Fibroblast of the aortic adventitia (primary cell): Measurements from ENCODE around the gene FICD. TPM values are rescaled to one million over a fixed set of nuclear protein-coding genes. Genes with fewer than 3 reads are reported as not detected.
"Not testable (repeated sequence)": the region's sequence is repeated elsewhere in the genome, so short reads cannot be mapped to it uniquely, and the experiment has no call there.

Experiments
- DNase-seq: peaks from one replicate; pipeline ENCODE4 v3.0.0-alpha.2; 2010; ENCODE audit warnings: low read depth
- H3K4me3 ChIP-seq: 2 replicates; pipeline ENCODE4 v1.5.1; 2011; ENCODE audit warnings: low read depth, mild to moderate bottlenecking, control low read depth, low read length, moderate library complexity
- CTCF ChIP-seq: IDR thresholded peaks from 2 replicates; pipeline ENCODE4 v1.5.1; 2011; ENCODE audit warnings: mild to moderate bottlenecking, low read length, control low read depth, inconsistent platforms; ENCODE audit not compliant: insufficient read depth
- total RNA-seq: library from RNA; depleted of rRNA; stranded (reverse); fragments of >200 nt; gene quantifications from 2 replicates; pipeline ENCODE4 v1.2.3, GENCODE V29; 2012; ENCODE audit warnings: low replicate concordance

Gene FICD
- total RNA-seq, 1 donor = 11.6 TPM

DNA sequence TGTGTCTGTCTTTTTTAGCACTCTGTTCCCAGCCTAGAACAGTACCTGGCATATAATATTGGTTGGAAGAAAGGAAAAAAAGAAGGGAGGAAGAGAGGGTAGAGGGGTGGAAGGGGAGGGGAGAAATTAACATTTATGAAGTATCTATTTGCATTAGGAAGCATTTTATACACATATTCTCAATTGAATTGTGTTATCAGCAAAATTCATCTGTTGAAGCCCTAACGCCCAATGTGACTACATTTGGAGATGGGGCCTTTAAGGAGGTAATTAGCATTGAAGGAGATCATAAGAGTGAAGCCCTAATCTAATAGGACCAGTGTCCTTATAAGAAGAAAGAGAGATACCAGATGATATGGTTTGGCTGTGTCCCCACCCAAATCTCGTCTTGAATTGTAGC, 30.2 kb upstream of the FICD start:
- TF ChIP-seq CTCF = no peak
- no peak for DNase-seq
- no peak overlapping the region for H3K4me3 ChIP-seq

- H3K4me3 ChIP-seq = not testable (repeated sequence)
These were observed 29.7 kb upstream of the FICD start for GRCh38 chr12:108485371-108485770.

DNA sequence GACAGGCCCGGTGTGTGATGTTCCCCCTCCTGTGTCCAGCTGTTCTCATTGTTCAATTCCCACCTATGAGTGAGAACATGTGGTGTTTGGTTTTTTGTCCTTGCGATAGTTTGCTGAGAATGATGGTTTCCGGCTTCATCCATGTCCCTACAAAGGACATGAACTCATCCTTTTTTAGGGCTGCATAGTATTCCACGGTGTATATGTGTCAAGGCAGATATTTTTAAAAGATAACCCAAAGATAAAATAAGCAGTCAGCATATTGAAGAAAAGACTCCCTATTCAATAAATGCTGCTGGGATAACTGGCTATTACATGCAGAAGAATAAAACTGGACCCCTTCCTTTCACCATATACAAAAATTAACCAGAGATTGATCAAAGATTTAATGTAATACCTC, 28.0 kb upstream of the FICD start:
- H3K4me3 ChIP-seq, DNase-seq: not testable (repeated sequence)

More at GRCh38 chr12:108485371-108485770, 29.7 kb upstream of the FICD start:
- not testable (repeated sequence) for DNase-seq

GRCh38 chr12:108491256-108491655, 23.8 kb upstream of the FICD start:
- no peak for DNase-seq
- no peak overlapping the region for H3K4me3 ChIP-seq
- TF ChIP-seq CTCF = no peak

DNA sequence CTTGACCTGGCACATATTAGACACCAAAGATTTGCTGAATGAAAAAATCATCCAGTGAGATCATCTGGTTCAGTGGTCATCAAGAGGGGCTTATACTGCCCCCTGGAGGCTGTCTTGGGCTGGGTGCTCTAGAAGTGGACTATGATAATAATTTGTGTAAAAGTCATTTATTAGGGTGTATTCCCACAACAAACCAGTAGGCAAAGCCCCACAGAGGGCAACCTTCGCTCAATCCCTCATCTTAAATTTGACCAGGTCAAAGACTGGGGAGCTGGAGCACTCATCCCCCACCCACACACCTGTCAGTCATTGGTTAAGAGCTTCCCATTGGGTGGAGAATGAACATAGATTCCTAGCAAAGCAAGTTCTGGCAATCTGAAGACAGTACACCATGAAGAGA, 20.0 kb upstream of the FICD start:
- peak; percentile 17 for DNase-seq
- no peak overlapping the region for H3K4me3 ChIP-seq
- peak; percentile 42 for TF ChIP-seq CTCF

DNA sequence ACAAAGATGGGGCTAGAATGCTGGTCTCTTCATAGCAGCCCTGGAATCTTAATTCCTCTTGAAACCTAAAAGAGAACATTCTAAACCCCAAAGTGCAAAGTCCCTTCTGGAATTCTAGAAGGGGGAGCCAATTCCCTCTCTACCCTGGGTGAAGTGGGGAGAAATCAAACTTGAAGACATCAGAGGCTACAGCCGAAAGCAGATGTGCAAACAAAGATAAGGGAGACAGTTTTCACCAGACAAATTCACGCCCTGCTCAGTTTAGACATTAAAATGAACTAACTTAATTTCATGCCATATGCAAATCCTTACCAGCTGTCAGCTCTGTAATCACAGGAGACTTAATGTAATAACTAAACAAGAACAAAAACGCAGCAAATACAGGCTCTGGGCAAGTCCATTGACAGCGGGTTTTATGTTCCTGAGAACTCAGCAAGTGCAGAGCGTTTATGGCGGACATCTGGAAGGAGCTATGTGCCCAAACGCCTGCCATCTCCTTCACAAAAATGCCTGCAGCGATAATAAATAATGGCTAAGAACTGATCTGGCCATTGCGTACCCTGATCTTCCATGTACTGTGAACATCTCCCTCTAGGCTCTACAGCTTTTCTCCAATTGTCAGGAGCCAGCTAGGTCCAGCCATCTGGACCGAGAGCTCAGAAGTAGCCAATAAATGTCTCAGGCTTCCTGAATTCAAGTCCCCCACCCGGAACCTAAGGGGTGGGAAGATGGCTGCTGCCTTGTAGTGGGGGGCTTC, 19.1 kb upstream of the FICD start:
- TF ChIP-seq CTCF = no peak
- DNase-seq = no peak
- H3K4me3 ChIP-seq = no peak overlapping the region

DNA sequence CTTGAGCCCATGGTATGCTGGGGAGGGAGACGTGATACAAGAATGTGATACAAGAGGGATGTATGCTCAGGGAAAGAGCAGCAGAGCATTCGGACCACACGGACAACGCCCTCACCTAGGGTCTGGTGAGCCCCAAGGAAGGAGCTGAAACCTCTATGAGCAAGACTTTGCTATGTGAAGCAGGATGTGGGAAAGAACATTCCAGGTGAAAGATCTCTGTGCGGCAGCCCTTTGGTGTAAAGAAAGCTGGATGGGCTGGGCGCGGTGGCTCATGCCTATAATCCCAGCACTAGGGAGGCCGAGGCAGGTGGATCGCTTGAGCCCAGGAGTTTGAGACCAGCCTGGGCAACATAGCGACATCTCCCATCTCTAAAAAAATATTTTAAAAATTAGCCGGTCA, 16.9 kb upstream of the FICD start:
- DNase-seq = no peak
- no peak overlapping the region for H3K4me3 ChIP-seq
- no peak for TF ChIP-seq CTCF

GRCh38 chr12:108502922-108503321, 12.2 kb upstream of the FICD start:
- no peak for TF ChIP-seq CTCF
- no peak for DNase-seq
- H3K4me3 ChIP-seq = no peak overlapping the region
